SK-N-SH (cell line): ENCODE measurements around the gene MYMX. TPM values are rescaled to one million over a fixed set of nuclear protein-coding genes. Genes with fewer than 3 reads are reported as not detected.

Source experiments
- CTCF ChIA-PET: fragments of 300-600, 350-600 bp; formaldehyde crosslinking; extraction: SDS; loops from one replicate; lab custom pipeline; 2021; lab: Yijun Ruan, JAX
- POLR2A ChIA-PET: fragments of 350-600 bp; sonication (Branson Sonifier 250); formaldehyde crosslinking; extraction: SDS; loops from one replicate; lab custom pipeline; 2020; ENCODE audit warnings: antibody characterized with exemption, inconsistent platforms; lab: Yijun Ruan, JAX
- DNase-seq: peaks from one replicate; pipeline ENCODE4 v3.0.0; 2012
- H2AFZ ChIP-seq: fragments of 200-600 bp; sonication (generic); 2 replicates; pipeline ENCODE4 v1.8.1; 2016; ENCODE audit warnings: antibody characterized with exemption, mild to moderate bottlenecking, low read depth
- H3F3A ChIP-seq: fragments of 200-600 bp; sonication (generic); replicated peaks from 2 replicates; pipeline ENCODE3; 2016; ENCODE audit warnings: antibody characterized with exemption, mild to moderate bottlenecking; ENCODE audit not compliant: insufficient read depth
- H3K27ac ChIP-seq, 2 experiments: fragments of 200-500 bp in 1 of 2; fragments of 200-600 bp in 1 of 2; sonication (Bioruptor generic) in 1 of 2; sonication (generic), shearing (Covaris generic) in 1 of 2; 2 replicates each; pipeline versions ENCODE4 v1.5.1 to v1.6.1; 2014 to 2016; ENCODE audit warnings: low read depth in 2 of 2, inconsistent platforms in 1 of 2, low read length in 1 of 2, mild to moderate bottlenecking in 1 of 2, mixed read lengths in 1 of 2
- H3K27me3 ChIP-seq: fragments of 200-600 bp; sonication (generic), shearing (Covaris generic); 2 replicates; pipeline ENCODE4 v1.6.1; 2016; ENCODE audit warnings: mixed run types; ENCODE audit not compliant: insufficient read depth
- H3K36me3 ChIP-seq, 2 experiments: fragments of 200-500 bp in 1 of 2; fragments of 200-600 bp in 1 of 2; sonication (Bioruptor generic) in 1 of 2; sonication (generic) in 1 of 2; replicated peaks in 1 of 2; 2 replicates each; pipeline versions ENCODE3 to v1.5.1; 2014 to 2016; ENCODE audit warnings: low read length in 1 of 2, mild to moderate bottlenecking in 1 of 2; ENCODE audit not compliant: insufficient read depth in 2 of 2, control insufficient read depth in 1 of 2
- H3K4me1 ChIP-seq, 2 experiments: fragments of 200-500 bp in 1 of 2; fragments of 200-600 bp in 1 of 2; sonication (Bioruptor generic) in 1 of 2; sonication (generic), shearing (Covaris generic) in 1 of 2; 2 replicates each; pipeline versions ENCODE4 v1.5.1 to v1.6.1; 2014 to 2016; ENCODE audit warnings: low read depth in 1 of 2, low read length in 1 of 2, mixed run types in 1 of 2; ENCODE audit not compliant: insufficient read depth in 2 of 2, control insufficient read depth in 1 of 2
- H3K4me2 ChIP-seq: fragments of 200-600 bp; sonication (generic), shearing (Covaris generic); 2 replicates; pipeline ENCODE4 v1.6.1; 2017; ENCODE audit warnings: mixed run types
- H3K4me3 ChIP-seq, 2 experiments: fragments of 200-500 bp in 1 of 2; fragments of 200-600 bp in 1 of 2; sonication (Bioruptor generic) in 1 of 2; sonication (generic), shearing (Covaris generic) in 1 of 2; 2 replicates each; pipeline versions ENCODE4 v1.5.1 to v1.8.1; 2014 to 2016; ENCODE audit warnings: low read depth in 2 of 2, inconsistent platforms in 1 of 2, low read length in 1 of 2, mild to moderate bottlenecking in 1 of 2, mixed read lengths in 1 of 2, moderate library complexity in 1 of 2
- H3K79me2 ChIP-seq: fragments of 200-600 bp; sonication (generic); 2 replicates; pipeline ENCODE4 v1.8.1; 2017; ENCODE audit warnings: mild to moderate bottlenecking; ENCODE audit not compliant: insufficient read depth
- H3K9ac ChIP-seq: fragments of 200-600 bp; sonication (generic); 2 replicates; pipeline ENCODE4 v1.6.1; 2017; ENCODE audit warnings: mixed run types
- H3K9me2 ChIP-seq: fragments of 200-600 bp; sonication (generic); 2 replicates; pipeline ENCODE4 v1.6.1; 2017; ENCODE audit warnings: mixed run types
- H3K9me3 ChIP-seq: fragments of 200-600 bp; sonication (generic); 2 replicates; pipeline ENCODE4 v1.6.1; 2017; ENCODE audit warnings: mixed run types, mild to moderate bottlenecking, moderate library complexity
- H4K20me1 ChIP-seq: fragments of 200-600 bp; sonication (generic); 2 replicates; pipeline ENCODE4 v1.6.1; 2017; ENCODE audit warnings: mild to moderate bottlenecking, mixed run types; ENCODE audit not compliant: insufficient read depth
- CHD2 ChIP-seq: fragments of 150-350 bp; IDR thresholded peaks from 2 replicates; pipeline ENCODE4 v1.6.1; 2018; ENCODE audit warnings: low read length; ENCODE audit not compliant: partially characterized antibody
- EP300 ChIP-seq, 2 experiments: IDR thresholded peaks; 2 replicates each; pipeline versions ENCODE4 v1.4.0 to v1.6.1; 2012; ENCODE audit warnings: borderline replicate concordance in 1 of 2, low read depth in 1 of 2, low read length in 1 of 2
- FOXJ3 ChIP-seq: sonication (generic); formaldehyde crosslinking; IDR thresholded peaks from 2 replicates; pipeline ENCODE4 v1.5.1; 2020; ENCODE audit warnings: mild to moderate bottlenecking, missing genetic modification reagents
- FOXM1 ChIP-seq: IDR thresholded peaks from 2 replicates; pipeline ENCODE4 v1.4.0; 2012; ENCODE audit warnings: low read depth, mild to moderate bottlenecking
- GABPA ChIP-seq: IDR thresholded peaks from 2 replicates; pipeline ENCODE4 v1.4.0; 2012; ENCODE audit warnings: low read depth, mild to moderate bottlenecking
- GATA2 ChIP-seq: sonication (generic); formaldehyde crosslinking; IDR thresholded peaks from 2 replicates; pipeline ENCODE4 v1.5.0; 2020; ENCODE audit warnings: mild to moderate bottlenecking, missing genetic modification reagents
- JUND ChIP-seq: IDR thresholded peaks from 2 replicates; pipeline ENCODE4 v1.4.0; 2012
- MEF2A ChIP-seq: IDR thresholded peaks from 2 replicates; pipeline ENCODE4 v1.4.0; 2012; ENCODE audit warnings: low read depth, borderline replicate concordance
- POLR2AphosphoS5 ChIP-seq: IDR thresholded peaks from 2 replicates; pipeline ENCODE4 v1.6.1; 2012; ENCODE audit warnings: low read depth, low read length
- RCOR1 ChIP-seq: fragments of 150-350 bp; IDR thresholded peaks from 2 replicates; pipeline ENCODE4 v1.6.1; 2017; ENCODE audit warnings: antibody characterized with exemption, low read length
- RFX5 ChIP-seq: IDR thresholded peaks from 2 replicates; pipeline ENCODE4 v1.6.1; 2012; ENCODE audit warnings: mild to moderate bottlenecking, improper control_type of control experiment, low read length
- RXRA ChIP-seq: IDR thresholded peaks from 2 replicates; pipeline ENCODE4 v1.4.0; 2012; ENCODE audit warnings: low read depth, mild to moderate bottlenecking, borderline replicate concordance
- SMC3 ChIP-seq: IDR thresholded peaks from 2 replicates; pipeline ENCODE4 v1.6.1; 2012; ENCODE audit warnings: low read depth, low read length, improper control_type of control experiment
- TEAD4 ChIP-seq: IDR thresholded peaks from 2 replicates; pipeline ENCODE4 v1.4.0; 2012; ENCODE audit warnings: mild to moderate bottlenecking, borderline replicate concordance; ENCODE audit not compliant: insufficient read depth
- WGBS: methylation state at CpG from one replicate; pipeline ENCODE4 v1.1.6; 2017; ENCODE audit warnings: low lambda C conversion rate; 5-methylcytosine and 5-hydroxymethylcytosine counted together
- polyA plus RNA-seq, 3 experiments: library from polyadenylated mRNA; depleted of rRNA; stranded (reverse); fragments of >200 nt; gene quantifications; 2 replicates each; pipeline ENCODE4 v1.2.3, GENCODE V29; 2012
- TF ChIP-seq, protein P1 (sequence below): IDR thresholded peaks from 2 replicates; pipeline ENCODE4 v1.4.0; 2012; ENCODE audit warnings: low read depth, borderline replicate concordance
- TF ChIP-seq, protein P2 (sequence below): fragments of 200-600 bp; sonication (generic); IDR thresholded peaks from 2 replicates; pipeline ENCODE4 v1.6.1; 2017; ENCODE audit warnings: antibody characterized with exemption, mild to moderate bottlenecking, moderate library complexity
- TF ChIP-seq, protein P3 (sequence below): IDR thresholded peaks from 2 replicates; pipeline ENCODE4 v1.4.0; 2012; ENCODE audit warnings: low read depth

MYMX gene
- polyA plus RNA-seq, 1 of the 3 experiments (the other 2 are of a cell fraction) = not detected

DNA sequence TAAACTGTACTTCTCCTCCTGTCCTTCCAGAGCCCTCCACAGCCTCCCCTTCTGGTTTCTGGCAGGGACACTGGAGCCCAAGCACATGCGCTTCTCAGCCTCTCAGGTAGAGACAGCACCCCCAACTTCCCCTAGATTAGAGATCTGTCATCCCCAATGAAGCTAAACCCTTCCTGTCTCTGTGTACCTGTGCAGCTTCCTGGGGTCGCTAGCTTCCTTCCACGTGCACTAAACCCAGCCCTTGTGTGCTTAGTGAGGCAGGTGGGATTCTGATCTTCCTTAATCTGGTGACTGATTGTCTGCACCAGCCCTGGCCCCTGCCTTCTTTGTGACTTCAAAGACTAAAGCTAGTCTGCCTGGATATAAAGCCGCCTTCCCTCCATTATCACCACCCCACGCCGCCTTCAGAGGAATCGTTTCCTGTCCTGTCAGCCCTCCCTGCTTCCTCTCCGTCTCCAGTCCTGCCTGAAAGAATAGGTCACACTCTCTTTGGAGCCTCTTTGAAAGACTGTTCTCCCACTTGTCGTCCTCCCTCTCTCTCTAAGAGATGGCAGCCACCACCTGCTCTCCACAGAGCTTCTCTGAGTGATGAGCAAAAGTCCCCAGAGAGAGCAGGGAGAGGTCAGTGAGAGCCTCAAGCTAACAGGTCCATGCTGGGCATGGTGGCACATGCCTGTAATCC is 30.6 kb upstream of the MYMX start:
- H3K9me3 ChIP-seq = no peaks in the 10 kb centered on the region
- no peaks in the 10 kb centered on the region; the same call in 1 of the 2 replicates for H3K27me3 ChIP-seq
- H3F3A ChIP-seq = no peaks in the 10 kb centered on the region
- H3K9ac ChIP-seq = no peak overlapping the region
- H3K4me3 ChIP-seq = no peak overlapping the region
- H3K9me2 ChIP-seq = no peaks in the 10 kb centered on the region
- whole genome bisulfite sequencing = 71% methylated on average over 9 of the region's 9 CpGs
- DNase-seq = no peak
- H3K4me2 ChIP-seq = no peak overlapping the region
- TF ChIP-seq GATA2 (CRISPR knock-in tag) (no peak), RFX5 (no peak), JUND (no peak), EP300 (IDR thresholded peaks at IDR 0.05; ENCODE audit: borderline replicate concordance in 1 of 2, low read depth in 1 of 2, low read length in 1 of 2) (no peak)
- TF ChIP-seq, protein P1, sequence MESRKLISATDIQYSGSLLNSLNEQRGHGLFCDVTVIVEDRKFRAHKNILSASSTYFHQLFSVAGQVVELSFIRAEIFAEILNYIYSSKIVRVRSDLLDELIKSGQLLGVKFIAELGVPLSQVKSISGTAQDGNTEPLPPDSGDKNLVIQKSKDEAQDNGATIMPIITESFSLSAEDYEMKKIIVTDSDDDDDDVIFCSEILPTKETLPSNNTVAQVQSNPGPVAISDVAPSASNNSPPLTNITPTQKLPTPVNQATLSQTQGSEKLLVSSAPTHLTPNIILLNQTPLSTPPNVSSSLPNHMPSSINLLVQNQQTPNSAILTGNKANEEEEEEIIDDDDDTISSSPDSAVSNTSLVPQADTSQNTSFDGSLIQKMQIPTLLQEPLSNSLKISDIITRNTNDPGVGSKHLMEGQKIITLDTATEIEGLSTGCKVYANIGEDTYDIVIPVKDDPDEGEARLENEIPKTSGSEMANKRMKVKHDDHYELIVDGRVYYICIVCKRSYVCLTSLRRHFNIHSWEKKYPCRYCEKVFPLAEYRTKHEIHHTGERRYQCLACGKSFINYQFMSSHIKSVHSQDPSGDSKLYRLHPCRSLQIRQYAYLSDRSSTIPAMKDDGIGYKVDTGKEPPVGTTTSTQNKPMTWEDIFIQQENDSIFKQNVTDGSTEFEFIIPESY = no peak
- TF ChIP-seq, all 33 proteins: peak for 0
- H3K79me2 ChIP-seq = no peaks in the 10 kb centered on the region
- H4K20me1 ChIP-seq = no peaks in the 10 kb centered on the region
- no peak overlapping the region for H3K27ac ChIP-seq
- H3K36me3 ChIP-seq = no peaks in the 10 kb centered on the region
- ChIA-PET CTCF (interaction anchor here (0.8 to 3.1 kb wide), 5 partner anchors 13 to 61 kb away, joined by 3 to 16 read pairs (median 4); partner anchors contain the start of gene HSP90AB1), POLR2A (no interaction called here)
- no peaks in the 10 kb centered on the region for H3K4me1 ChIP-seq
- H2AFZ ChIP-seq = no peak overlapping the region

DNA sequence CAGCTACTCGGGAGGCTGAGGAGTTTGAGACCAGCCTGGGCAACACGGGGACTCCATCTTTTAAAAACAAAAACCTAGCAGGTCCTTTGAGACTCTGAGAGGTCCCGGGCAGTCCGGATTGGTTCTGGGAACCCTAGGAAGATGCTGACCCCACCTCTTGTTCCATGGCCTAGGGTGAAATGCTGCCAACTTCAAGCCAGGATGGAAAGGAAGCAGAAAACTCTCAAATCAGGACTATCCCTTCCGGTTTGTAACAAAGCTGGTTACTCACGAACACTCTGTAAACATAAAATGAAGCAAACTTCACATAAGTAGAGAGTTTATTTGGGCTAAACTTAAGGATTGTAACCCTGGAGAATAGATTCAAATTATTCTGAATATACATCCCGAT is 30.1 kb upstream of the MYMX start:
- Histone ChIP-seq H3K9me2 (no peaks in the 10 kb centered on the region), H3K27me3 (no peaks in the 10 kb centered on the region; the same call in 1 of the 2 replicates), H4K20me1 (no peaks in the 10 kb centered on the region), H2AFZ (no peak overlapping the region), H3K4me2 (no peak overlapping the region), H3K4me3 (no peak overlapping the region), H3K9ac (no peak overlapping the region), H3K9me3 (no peaks in the 10 kb centered on the region), H3K27ac (no peak overlapping the region), H3K79me2 (no peaks in the 10 kb centered on the region), H3K4me1 (no peaks in the 10 kb centered on the region), H3F3A (no peaks in the 10 kb centered on the region), H3K36me3 (no peaks in the 10 kb centered on the region)
- 62% methylated on average over 7 of the region's 7 CpGs for WGBS
- POLR2A ChIA-PET = interaction anchor here (0.7 kb wide), 1 partner anchor 106 kb away, joined by 3 read pairs; no protein-coding TSS in a partner anchor
- no peak for TF ChIP-seq RFX5
- TF ChIP-seq, protein P2, sequence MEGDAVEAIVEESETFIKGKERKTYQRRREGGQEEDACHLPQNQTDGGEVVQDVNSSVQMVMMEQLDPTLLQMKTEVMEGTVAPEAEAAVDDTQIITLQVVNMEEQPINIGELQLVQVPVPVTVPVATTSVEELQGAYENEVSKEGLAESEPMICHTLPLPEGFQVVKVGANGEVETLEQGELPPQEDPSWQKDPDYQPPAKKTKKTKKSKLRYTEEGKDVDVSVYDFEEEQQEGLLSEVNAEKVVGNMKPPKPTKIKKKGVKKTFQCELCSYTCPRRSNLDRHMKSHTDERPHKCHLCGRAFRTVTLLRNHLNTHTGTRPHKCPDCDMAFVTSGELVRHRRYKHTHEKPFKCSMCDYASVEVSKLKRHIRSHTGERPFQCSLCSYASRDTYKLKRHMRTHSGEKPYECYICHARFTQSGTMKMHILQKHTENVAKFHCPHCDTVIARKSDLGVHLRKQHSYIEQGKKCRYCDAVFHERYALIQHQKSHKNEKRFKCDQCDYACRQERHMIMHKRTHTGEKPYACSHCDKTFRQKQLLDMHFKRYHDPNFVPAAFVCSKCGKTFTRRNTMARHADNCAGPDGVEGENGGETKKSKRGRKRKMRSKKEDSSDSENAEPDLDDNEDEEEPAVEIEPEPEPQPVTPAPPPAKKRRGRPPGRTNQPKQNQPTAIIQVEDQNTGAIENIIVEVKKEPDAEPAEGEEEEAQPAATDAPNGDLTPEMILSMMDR = no peak
- no peak for TF ChIP-seq POLR2AphosphoS5
- no peak for TF ChIP-seq JUND
- TF ChIP-seq, protein P3, sequence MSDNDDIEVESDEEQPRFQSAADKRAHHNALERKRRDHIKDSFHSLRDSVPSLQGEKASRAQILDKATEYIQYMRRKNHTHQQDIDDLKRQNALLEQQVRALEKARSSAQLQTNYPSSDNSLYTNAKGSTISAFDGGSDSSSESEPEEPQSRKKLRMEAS = no peak
- TF ChIP-seq FOXM1 = no peak
- no peak for TF ChIP-seq GABPA
- no peak for TF ChIP-seq TEAD4
- TF ChIP-seq, protein P1 = no peak
- TF ChIP-seq FOXJ3 (CRISPR knock-in tag) = no peak
- TF ChIP-seq RCOR1 = no peak
- no peak for TF ChIP-seq CHD2
- no peak for TF ChIP-seq SMC3
- TF ChIP-seq MEF2A = no peak
- no peak for TF ChIP-seq RXRA
- CTCF ChIA-PET = interaction anchor here (1.1 to 2.5 kb wide), 3 partner anchors 20 to 48 kb away, joined by 3 to 11 read pairs (median 4); no protein-coding TSS in a partner anchor
- no peak for DNase-seq
